ENCODE results near the gene TECR.

TECR gene

DNA sequence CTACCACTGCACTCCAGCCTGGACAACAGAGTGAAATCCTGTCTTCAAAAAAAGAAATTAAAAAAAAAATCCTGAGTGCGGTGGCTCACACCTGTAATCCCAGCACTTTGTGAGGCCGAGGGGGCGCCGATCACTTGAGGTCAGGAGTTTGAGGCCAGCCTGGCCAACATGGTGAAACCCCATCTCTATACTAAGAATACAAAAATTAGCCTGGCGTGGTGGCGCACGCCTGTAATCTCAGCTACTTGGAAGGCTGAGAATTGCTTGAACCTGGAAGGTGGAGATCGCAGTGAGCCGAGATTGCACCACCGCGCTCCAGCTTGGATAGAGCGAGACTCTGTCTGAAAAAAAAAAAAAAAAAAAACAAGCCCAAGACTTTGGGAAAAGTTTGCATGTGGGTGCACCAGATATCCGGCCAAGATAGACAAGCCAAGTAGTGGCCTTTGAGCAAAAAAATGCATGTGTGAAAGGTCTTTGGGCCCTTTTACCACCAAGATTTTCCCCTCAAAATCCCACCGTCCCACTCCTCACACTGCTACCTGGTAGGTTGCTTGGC, 16.9 kb upstream of the TECR start:
- no peak overlapping the region for H2AFZ ChIP-seq (ENCODE audit: low read length)
- H3F3A ChIP-seq (ENCODE audit: insufficient read depth, low read length), result peaks cover 29% of the 10 kb centered on the region
- H3K27ac ChIP-seq (ENCODE audit: low read length), result no peak overlapping the region
- no peak overlapping the region for H3K9ac ChIP-seq (ENCODE audit: low read length)
- H3K4me2 ChIP-seq (ENCODE audit: low read depth, low read length), result no peak overlapping the region
- peaks cover 32% of the 10 kb centered on the region for H3K79me2 ChIP-seq (ENCODE audit: low read length)
- no peaks in the 10 kb centered on the region for H3K27me3 ChIP-seq (replicated peaks; ENCODE audit: insufficient read depth, low read length)
- H3K9me2 ChIP-seq (replicated peaks; ENCODE audit: insufficient read depth, low read length), result no peaks in the 10 kb centered on the region
- H3K4me1 ChIP-seq (ENCODE audit: low read length), result peaks cover 17% of the 10 kb centered on the region
- H4K20me1 ChIP-seq (ENCODE audit: insufficient read depth, low read length), result peaks cover 19% of the 10 kb centered on the region
- peaks cover 23% of the 10 kb centered on the region for H3K36me3 ChIP-seq (replicated peaks; ENCODE audit: insufficient read depth, low read length)
- H3K4me3 ChIP-seq (ENCODE audit: low read length), result no peak overlapping the region
- no peaks in the 10 kb centered on the region for H3K9me3 ChIP-seq (replicated peaks; ENCODE audit: insufficient read depth, low read length)
- DNase-seq, result no peak
- TF ChIP-seq, protein P1, sequence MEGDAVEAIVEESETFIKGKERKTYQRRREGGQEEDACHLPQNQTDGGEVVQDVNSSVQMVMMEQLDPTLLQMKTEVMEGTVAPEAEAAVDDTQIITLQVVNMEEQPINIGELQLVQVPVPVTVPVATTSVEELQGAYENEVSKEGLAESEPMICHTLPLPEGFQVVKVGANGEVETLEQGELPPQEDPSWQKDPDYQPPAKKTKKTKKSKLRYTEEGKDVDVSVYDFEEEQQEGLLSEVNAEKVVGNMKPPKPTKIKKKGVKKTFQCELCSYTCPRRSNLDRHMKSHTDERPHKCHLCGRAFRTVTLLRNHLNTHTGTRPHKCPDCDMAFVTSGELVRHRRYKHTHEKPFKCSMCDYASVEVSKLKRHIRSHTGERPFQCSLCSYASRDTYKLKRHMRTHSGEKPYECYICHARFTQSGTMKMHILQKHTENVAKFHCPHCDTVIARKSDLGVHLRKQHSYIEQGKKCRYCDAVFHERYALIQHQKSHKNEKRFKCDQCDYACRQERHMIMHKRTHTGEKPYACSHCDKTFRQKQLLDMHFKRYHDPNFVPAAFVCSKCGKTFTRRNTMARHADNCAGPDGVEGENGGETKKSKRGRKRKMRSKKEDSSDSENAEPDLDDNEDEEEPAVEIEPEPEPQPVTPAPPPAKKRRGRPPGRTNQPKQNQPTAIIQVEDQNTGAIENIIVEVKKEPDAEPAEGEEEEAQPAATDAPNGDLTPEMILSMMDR (IDR thresholded peaks at IDR 0.05; ENCODE audit: low read length), result no peak
- no peak for TF ChIP-seq EZH2phosphoT487 (IDR thresholded peaks at IDR 0.05; ENCODE audit: low read length)
- no peak for TF ChIP-seq EZH2 (optimal IDR thresholded peaks at IDR 0.05; ENCODE audit: low read depth, low read length)

DNA sequence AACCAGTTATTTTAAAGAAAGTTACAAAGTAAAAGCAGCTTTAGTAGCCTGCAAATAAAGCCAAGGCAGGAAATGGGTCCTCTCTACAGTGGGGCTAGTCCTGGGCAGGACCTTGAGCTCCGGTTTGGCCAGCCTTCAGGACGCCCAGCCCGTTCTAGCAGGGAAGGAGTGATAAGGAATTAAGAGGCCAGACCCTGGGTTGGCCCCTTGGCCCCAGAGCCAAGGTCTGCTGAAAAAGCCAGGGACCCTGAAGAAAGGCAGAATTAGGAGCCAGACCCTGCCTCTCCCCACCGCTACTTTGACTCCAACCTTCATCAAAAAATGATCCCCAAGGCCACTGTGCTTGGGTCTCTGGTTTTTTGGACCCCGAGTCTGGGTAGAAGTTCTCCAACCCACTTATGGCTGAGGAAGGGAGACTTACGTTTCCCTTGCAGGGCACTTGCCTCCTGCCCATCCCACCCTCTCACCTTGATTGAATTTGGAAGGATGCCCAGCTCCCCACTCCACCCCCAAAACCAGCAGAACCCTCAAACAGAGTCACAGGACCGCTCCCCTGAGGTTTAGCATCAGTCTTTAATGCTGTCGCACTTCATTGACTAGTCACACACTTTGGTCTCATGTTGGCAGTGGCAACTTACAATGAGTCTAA, 15.1 kb upstream of the TECR start:
- Histone ChIP-seq H3K27me3 (replicated peaks; ENCODE audit: insufficient read depth, low read length) (no peaks in the 10 kb centered on the region), H3K9me3 (replicated peaks; ENCODE audit: insufficient read depth, low read length) (no peaks in the 10 kb centered on the region), H3K4me1 (ENCODE audit: low read length) (peaks cover 16% of the 10 kb centered on the region), H3F3A (ENCODE audit: insufficient read depth, low read length) (peaks cover 32% of the 10 kb centered on the region), H3K4me3 (ENCODE audit: low read length) (no peak overlapping the region), H4K20me1 (ENCODE audit: insufficient read depth, low read length) (peaks cover 19% of the 10 kb centered on the region), H3K9me2 (replicated peaks; ENCODE audit: insufficient read depth, low read length) (no peaks in the 10 kb centered on the region), H3K4me2 (ENCODE audit: low read depth, low read length) (no peak overlapping the region), H2AFZ (ENCODE audit: low read length) (no peak overlapping the region), H3K36me3 (replicated peaks; ENCODE audit: insufficient read depth, low read length) (peaks cover 23% of the 10 kb centered on the region), H3K27ac (ENCODE audit: low read length) (no peak overlapping the region), H3K9ac (ENCODE audit: low read length) (no peak overlapping the region), H3K79me2 (ENCODE audit: low read length) (peaks cover 38% of the 10 kb centered on the region)
- DNase-seq, result no peak
- TF ChIP-seq, protein P1 (IDR thresholded peaks at IDR 0.05; ENCODE audit: low read length), result no peak
- no peak for TF ChIP-seq EZH2 (optimal IDR thresholded peaks at IDR 0.05; ENCODE audit: low read depth, low read length)

DNA sequence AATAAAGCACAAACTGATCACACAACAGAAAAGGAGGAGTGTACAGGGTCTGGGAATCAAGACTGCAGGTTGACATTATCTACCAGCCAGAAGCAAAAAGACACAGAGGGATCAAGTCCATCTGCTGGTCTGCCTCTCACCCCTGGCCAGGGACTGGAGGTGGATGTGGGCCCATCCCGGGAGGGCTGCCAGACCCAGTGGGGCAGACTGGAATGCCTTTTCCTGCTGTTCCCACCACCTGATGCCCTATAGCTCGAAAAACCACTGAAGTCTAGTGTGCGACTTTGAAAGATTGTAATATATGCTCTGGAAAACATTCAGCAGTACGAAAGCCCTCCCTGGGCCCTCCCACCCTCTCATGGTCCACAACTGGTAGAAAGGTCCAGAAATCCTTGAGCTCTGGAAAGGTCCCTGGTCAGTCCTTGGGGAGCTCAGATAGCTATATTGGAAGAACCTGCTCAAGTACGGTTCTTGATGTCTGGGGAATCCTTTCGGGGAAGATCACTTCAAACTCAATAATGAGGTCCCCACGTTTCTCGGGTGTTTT, 13.8 kb upstream of the TECR start:
- no peak for DNase-seq
- Histone ChIP-seq H2AFZ (ENCODE audit: low read length) (no peak overlapping the region), H3K9ac (ENCODE audit: low read length) (no peak overlapping the region), H3K27ac (ENCODE audit: low read length) (no peak overlapping the region), H3K4me1 (ENCODE audit: low read length) (peaks cover 16% of the 10 kb centered on the region), H3K9me3 (replicated peaks; ENCODE audit: insufficient read depth, low read length) (no peaks in the 10 kb centered on the region), H4K20me1 (ENCODE audit: insufficient read depth, low read length) (peaks cover 19% of the 10 kb centered on the region), H3K36me3 (replicated peaks; ENCODE audit: insufficient read depth, low read length) (peaks cover 23% of the 10 kb centered on the region), H3K4me2 (ENCODE audit: low read depth, low read length) (peak overlapping the region; percentile 100), H3K9me2 (replicated peaks; ENCODE audit: insufficient read depth, low read length) (no peaks in the 10 kb centered on the region), H3K79me2 (ENCODE audit: low read length) (peaks cover 38% of the 10 kb centered on the region), H3K4me3 (ENCODE audit: low read length) (no peak overlapping the region; the same call in 1 of the 2 replicates), H3K27me3 (replicated peaks; ENCODE audit: insufficient read depth, low read length) (no peaks in the 10 kb centered on the region), H3F3A (ENCODE audit: insufficient read depth, low read length) (peaks cover 32% of the 10 kb centered on the region)
- no peak for TF ChIP-seq EZH2phosphoT487 (IDR thresholded peaks at IDR 0.05; ENCODE audit: low read length)
- TF ChIP-seq, protein P1 (IDR thresholded peaks at IDR 0.05; ENCODE audit: low read length), result no peak
- TF ChIP-seq EZH2 (optimal IDR thresholded peaks at IDR 0.05; ENCODE audit: low read depth, low read length), result no peak

All from MM.1S (cell line).